Stimulated activated CD4-positive, alpha-beta T cell treated with anti-CD3 and anti-CD28 coated beads, Interleukin-2, amount 100 ng/mL, for 24 hours (primary cell): ENCODE measurements around the gene CCDC78.

Experiments used
- DNase-seq, 2 donors: peaks; one replicate each; pipeline ENCODE4 v3.0.0-alpha.2; 2020

The CCDC78 gene

GRCh38 chr16:736936-737481, 10.8 kb upstream of the CCDC78 start:
- DNase-seq: no peak

GRCh38 chr16:735982-736453, 9.8 kb upstream of the CCDC78 start:
- DNase-seq: peak; percentile 64 to 68

DNA sequence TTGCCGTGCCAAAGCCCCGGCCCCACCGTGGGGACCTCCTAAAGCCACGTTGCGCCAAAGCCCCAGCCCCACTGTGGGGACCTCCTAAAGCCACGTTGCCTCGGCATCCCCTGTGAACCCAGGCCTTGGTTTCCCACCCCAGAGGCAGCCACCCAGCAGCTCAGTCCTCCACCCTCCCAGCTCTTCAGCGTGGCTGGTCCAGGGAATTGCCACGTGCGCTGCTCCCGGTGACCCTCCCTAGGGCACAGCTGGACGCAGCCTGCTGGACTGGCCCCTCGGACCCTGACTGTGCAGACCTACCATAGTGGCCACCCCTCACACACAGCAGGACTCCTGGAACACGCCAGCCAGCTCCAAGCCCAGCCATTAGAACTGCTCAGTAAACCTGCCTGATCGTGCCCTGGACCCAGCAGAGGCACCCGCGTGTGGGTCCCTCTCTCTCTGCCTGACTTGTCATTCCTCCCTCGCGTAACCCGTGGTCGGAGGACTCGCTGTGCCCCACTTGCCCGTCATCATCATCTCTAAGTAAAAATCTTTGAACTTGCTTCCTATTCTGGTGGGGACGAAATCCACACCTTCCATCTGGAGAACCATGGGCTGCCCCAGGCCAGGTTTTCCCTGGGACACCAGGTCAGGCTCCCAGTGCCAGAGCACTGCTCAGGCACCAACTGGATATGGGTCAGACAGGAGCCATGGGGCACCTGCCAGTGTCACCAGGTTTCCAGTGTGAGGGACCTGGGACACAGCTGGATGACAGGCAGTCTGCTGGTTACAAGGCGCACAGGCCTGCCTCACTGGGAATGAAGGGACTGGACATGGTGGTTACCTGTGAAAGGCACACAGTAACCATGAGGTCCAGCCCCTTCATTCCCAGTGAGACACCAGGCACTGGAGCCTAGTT, 9.0 kb upstream of the CCDC78 start:
- DNase-seq: no peak

- no peak for DNase-seq
Observed at GRCh38 chr16:734208-734980, 8.2 kb upstream of the CCDC78 start.

DNA sequence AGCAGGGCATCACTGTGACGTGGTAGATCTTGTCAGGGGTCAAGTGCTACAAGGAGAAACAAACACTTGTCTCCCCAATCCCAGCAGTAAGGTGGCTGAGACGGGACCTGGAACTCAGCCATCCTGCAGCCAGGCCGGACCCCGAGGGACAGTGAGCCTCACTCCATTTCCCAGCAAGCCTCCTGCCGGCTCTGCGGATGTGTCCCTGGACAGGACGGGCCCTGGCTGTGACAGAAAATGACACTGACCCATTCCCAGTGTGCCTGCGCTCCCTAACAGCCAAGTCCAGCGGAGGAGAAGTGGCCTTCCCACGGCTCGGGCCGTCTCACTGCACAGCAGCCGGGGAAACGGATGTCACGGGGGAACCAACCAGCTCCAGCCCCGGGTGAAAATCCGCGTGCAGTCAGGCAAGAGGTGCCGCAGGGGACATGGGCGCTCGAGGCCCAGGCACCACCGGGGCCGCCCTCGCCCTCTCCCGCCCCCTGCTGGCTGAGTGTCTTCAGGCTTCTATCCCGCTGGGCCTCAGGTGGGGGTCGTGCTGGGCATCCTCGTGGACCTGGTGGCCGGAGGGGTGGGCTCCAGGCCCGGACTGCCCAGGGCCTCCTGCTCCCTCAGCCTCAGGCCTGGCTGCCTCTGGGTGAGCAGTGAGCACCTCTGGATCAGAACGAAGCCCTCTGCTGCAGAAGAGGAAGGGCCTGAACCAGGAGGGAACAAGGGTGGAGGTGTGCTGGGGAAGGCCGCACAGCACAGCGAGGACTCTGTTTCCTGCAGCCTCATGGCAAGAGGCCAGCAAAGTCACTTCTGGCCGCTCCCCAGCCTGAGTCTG, 7.4 kb upstream of the CCDC78 start:
- DNase-seq: peak; percentile 47 to 63

- DNase-seq: no peak
Observed at GRCh38 chr16:732936-733335, 6.7 kb upstream of the CCDC78 start.

- no peak for DNase-seq
Observed at GRCh38 chr16:732332-732731, 6.1 kb upstream of the CCDC78 start.

DNA sequence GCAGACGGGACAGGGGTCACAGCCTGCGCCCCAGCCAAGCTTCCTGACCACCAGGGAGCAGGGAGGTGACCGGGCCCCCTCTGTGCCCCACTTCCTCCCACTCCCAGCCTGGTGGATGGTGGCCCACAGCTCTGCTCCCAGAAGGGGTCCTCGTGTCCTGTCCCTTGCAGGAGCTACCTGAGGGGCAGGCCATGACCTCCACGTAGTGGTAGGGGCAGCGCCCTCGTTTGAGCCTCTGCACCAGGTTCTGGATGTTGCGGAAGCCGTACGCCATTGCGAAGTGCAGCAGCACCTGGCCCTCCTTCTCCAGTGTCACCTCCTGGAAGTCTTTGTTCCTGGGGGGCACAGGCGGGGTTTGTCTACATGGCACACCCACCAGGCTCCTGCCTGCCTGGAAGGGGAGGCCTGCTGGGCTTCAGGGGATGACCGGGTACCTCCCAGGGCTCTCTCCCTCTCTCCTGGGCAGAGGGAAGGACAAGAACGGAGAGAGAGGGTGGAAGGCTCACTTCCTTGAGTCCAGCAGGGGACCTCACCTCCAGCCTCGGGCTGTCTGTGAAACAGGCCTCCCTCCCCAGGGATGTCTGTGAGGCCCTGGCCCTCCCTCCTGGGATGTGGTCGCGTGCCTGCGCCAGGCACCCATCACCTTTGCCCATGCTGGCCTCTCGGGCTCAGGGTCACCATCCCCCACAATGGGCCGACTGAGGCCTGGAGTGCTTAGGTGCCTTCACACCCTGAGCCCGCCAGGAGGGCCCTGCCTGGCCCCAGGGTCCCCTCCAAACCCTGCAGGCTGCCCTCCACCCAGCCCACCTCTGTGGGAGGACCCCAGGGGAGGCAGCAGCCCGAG, 4.6 kb upstream of the CCDC78 start:
- no peak for DNase-seq

DNA sequence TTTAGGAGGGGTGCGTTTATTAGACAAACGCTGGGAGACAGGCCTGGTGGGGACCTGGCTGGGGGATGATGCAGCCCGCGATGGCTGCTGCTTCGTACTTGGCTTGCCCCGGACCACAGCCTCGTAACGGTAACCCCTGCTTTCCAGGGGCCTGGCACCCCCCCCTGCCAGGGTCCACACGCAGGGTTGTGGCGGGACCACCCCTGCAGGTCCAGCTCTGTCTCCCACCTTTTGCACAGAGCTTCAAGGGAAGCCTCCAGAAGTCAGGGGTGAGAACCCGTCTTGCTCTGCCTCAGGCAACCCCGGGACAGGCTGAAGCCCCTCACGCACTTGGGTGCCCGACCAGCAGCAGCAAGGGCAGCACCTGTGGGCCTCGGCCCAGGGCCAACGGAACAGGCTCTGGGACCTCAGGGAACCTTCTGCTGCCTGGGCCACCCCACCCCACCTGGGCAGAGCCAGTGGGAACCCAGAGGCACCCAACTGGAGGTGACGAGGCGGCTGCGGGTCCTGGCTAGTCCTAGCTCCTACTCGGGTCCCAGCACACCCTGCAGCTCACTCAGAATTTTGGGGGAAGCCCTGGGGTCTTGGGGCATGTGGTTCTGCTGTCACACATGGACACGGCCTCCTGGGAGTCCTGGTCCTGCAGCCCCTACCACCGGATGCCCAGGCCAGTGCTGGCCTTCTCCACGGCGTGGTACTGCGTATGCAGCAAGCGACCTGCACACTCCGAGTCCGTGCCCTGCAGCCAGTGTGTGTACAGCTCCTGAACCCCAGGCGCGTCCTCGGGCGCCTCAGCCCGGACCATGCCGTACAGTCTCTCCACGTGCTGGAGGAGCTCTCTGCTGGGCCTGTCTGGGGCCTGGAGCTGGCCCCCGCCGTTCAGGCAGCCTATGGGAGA, 3.8 kb upstream of the CCDC78 start:
- no peak for DNase-seq

- DNase-seq: no peak
Observed at GRCh38 chr16:728890-729744, 2.9 kb upstream of the CCDC78 start.

DNA sequence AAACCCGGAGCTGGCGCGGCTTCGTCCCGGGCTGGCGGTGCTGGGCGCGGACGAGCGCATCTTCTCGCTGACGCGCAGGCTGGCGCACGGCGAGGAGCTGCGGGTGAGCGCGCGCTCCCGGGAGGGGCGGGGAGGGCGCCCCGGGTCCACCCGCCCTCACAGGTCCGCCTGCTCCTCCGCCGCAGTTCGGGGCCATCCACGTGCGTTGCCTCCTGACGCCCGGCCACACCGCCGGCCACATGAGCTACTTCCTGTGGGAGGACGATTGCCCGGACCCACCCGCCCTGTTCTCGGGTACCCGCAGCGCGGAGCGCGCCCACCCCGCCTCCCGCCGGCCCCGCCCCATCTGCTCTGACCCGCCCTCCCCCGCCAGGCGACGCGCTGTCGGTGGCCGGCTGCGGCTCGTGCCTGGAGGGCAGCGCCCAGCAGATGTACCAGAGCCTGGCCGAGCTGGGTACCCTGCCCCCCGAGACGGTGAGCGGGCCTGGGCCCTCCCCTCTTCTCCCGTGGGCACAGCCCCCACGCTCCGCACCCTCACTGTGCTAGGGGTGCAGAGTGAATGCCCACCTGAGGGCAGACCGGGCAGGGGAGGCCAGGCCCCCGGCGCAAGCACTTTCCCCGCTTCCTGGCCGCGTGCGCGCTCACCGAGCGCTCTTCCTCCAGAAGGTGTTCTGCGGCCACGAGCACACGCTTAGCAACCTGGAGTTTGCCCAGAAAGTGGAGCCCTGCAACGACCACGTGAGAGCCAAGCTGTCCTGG, 2.1 kb upstream of the CCDC78 start:
- DNase-seq: peak; percentile 52 to 74

- DNase-seq: no peak
Observed at GRCh38 chr16:727291-727977, 1.2 kb upstream of the CCDC78 start.

- no peak for DNase-seq
Observed at GRCh38 chr16:726188-726437, 130 bp downstream of the CCDC78 start.

- DNase-seq: no peak
Observed at GRCh38 chr16:725463-726187, 618 bp downstream of the CCDC78 start.

DNA sequence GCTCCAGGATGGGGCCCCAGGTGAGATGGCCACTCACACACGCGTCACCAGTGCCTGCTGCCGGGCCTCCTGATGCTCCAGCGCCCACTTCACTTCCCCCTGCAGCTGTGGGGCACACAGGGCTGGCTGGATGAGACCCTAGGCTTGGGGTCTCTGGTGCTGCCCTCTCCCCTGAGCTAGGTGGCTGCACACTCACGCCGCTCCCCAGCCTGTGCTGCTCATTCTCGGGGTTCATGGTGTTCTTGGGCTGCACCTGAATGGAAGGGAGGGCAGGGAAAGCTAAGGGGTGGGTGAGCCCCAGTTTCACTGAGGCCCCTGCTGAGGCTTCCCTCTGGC, 1.2 kb downstream of the CCDC78 start:
- no peak for DNase-seq

- no peak for DNase-seq
Observed at GRCh38 chr16:724188-725040, 1.8 kb downstream of the CCDC78 start.

- DNase-seq: no peak
Observed at GRCh38 chr16:723695-724094, 2.5 kb downstream of the CCDC78 start.
